Endothelial cell (in vitro differentiated cells): ENCODE results near the gene SYNPO. TPM values are rescaled to one million over a fixed set of nuclear protein-coding genes. Genes with fewer than 3 reads are reported as not detected.
A peak's percentile ranks its signal among the peaks of the same experiment; 100 is the strongest.

ENCODE experiments used
- DNase-seq: peaks from one replicate; pipeline ENCODE4 v3.0.0; 2021; ENCODE audit warnings: low spot score
- H3K27ac Mint-ChIP-seq: one replicate; pipeline ENCODE4 v1.8.0; 2021; ENCODE audit warnings: mixed read lengths, inconsistent platforms; ENCODE audit not compliant: unreplicated experiment
- H3K27me3 Mint-ChIP-seq: one replicate; pipeline ENCODE4 v1.8.0; 2021; ENCODE audit warnings: mild to moderate bottlenecking, moderate library complexity, mixed read lengths, inconsistent platforms; ENCODE audit not compliant: unreplicated experiment
- H3K36me3 Mint-ChIP-seq: one replicate; pipeline ENCODE4 v1.8.0; 2021; ENCODE audit warnings: mild to moderate bottlenecking, low read depth, mixed read lengths, inconsistent platforms; ENCODE audit not compliant: unreplicated experiment
- H3K4me1 Mint-ChIP-seq: one replicate; pipeline ENCODE4 v1.8.0; 2021; ENCODE audit warnings: mild to moderate bottlenecking, mixed read lengths, inconsistent platforms; ENCODE audit not compliant: unreplicated experiment
- H3K4me3 Mint-ChIP-seq: one replicate; pipeline ENCODE4 v1.8.0; 2021; ENCODE audit warnings: mild to moderate bottlenecking, mixed read lengths, inconsistent platforms; ENCODE audit not compliant: unreplicated experiment
- H3K9me3 Mint-ChIP-seq: one replicate; pipeline ENCODE4 v1.8.0; 2021; ENCODE audit warnings: mixed read lengths, inconsistent platforms; ENCODE audit not compliant: unreplicated experiment
- CTCF ChIP-seq: fragments of 200-600 bp; sonication (generic); IDR thresholded peaks from one replicate; pipeline ENCODE4 v1.5.0; 2021; ENCODE audit warnings: antibody characterized with exemption; ENCODE audit not compliant: unreplicated experiment
- total RNA-seq: library from RNA; stranded (reverse); fragmentation: NEBNext Ultra II Directional; extraction: Animal tissue kit (Norgen Biotek cat#: 25700); gene quantifications from one replicate; pipeline ENCODE4 v1.2.1, GENCODE V29; 2021; ENCODE audit not compliant: unreplicated experiment

The SYNPO gene
- total RNA-seq, 1 donor from 2014 or later, result 94.3 TPM

GRCh38 chr5:150639751-150640150 is 709 bp upstream of the SYNPO start:
- Mint-ChIP-seq H3K27me3 (peaks cover 13% of the 10 kb centered on the region), H3K27ac (no peak overlapping the region), H3K4me3 (peak overlapping the region; percentile 20), H3K4me1 (peaks cover 22% of the 10 kb centered on the region), H3K9me3 (no peaks in the 10 kb centered on the region), H3K36me3 (peaks cover 14% of the 10 kb centered on the region)
- TF ChIP-seq CTCF, result no peak
- DNase-seq, result no peak

GRCh38 chr5:150641006-150641570 is 628 bp downstream of the SYNPO start:
- Mint-ChIP-seq H3K4me3 (no peak overlapping the region), H3K9me3 (no peaks in the 10 kb centered on the region), H3K27ac (peak overlapping the region; percentile 57), H3K27me3 (peaks cover 10% of the 10 kb centered on the region), H3K4me1 (peaks cover 22% of the 10 kb centered on the region), H3K36me3 (peaks cover 10% of the 10 kb centered on the region)
- DNase-seq, result no peak
- TF ChIP-seq CTCF, result no peak

GRCh38 chr5:150641824-150642566 is 1.5 kb downstream of the SYNPO start:
- peaks cover 10% of the 10 kb centered on the region for H3K27me3 Mint-ChIP-seq
- H3K4me1 Mint-ChIP-seq, result peaks cover 22% of the 10 kb centered on the region
- no peak for DNase-seq
- no peak overlapping the region for H3K4me3 Mint-ChIP-seq
- no peak for TF ChIP-seq CTCF
- H3K27ac Mint-ChIP-seq, result no peak overlapping the region
- H3K36me3 Mint-ChIP-seq, result peaks cover 10% of the 10 kb centered on the region
- no peaks in the 10 kb centered on the region for H3K9me3 Mint-ChIP-seq

- H3K9me3 Mint-ChIP-seq, result no peaks in the 10 kb centered on the region
- H3K27ac Mint-ChIP-seq, result no peak overlapping the region
- H3K4me3 Mint-ChIP-seq, result no peak overlapping the region
- peaks cover 14% of the 10 kb centered on the region for H3K27me3 Mint-ChIP-seq
- peaks cover 15% of the 10 kb centered on the region for H3K36me3 Mint-ChIP-seq
- peaks cover 22% of the 10 kb centered on the region for H3K4me1 Mint-ChIP-seq
- TF ChIP-seq CTCF, result no peak
- DNase-seq, result no peak
Observed at GRCh38 chr5:150642567-150642927, 2.1 kb downstream of the SYNPO start.

- H3K27ac Mint-ChIP-seq, result no peak overlapping the region
- DNase-seq, result no peak
- no peaks in the 10 kb centered on the region for H3K9me3 Mint-ChIP-seq
- H3K4me3 Mint-ChIP-seq, result no peak overlapping the region
- H3K4me1 Mint-ChIP-seq, result peaks cover 19% of the 10 kb centered on the region
- H3K36me3 Mint-ChIP-seq, result peaks cover 17% of the 10 kb centered on the region
- H3K27me3 Mint-ChIP-seq, result peaks cover 15% of the 10 kb centered on the region
- no peak for TF ChIP-seq CTCF
Observed at GRCh38 chr5:150642991-150643710, 2.7 kb downstream of the SYNPO start.
